ENCODE measurements around the gene MYH3.
A peak's percentile ranks its signal among the peaks of the same experiment; 100 is the strongest.
"Not testable (repeated sequence)": the region's sequence is repeated elsewhere in the genome, so short reads cannot be mapped to it uniquely, and the experiment has no call there.

The MYH3 gene

DNA sequence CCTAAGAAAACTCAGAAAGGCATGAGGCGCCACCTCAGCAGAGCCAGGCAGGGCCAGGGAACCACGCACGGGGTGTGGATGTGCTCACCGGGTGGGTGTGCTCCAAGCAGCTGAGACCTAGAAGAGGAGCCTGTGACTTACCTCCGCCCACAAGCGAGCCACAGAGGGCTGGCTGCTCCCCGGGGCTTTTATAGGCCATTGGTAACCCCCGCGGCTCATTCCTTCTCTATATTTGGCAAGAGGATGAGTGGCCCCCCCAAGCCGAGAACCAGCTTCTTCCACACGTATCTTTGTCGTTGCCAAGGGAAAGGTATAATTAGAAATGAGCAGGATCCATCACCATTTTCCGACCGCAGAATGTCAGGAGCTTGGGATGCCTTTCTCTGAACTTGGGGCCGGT is at the start of gene MYH3:
Gene MYH3, minus strand, starts transcription at position 162 of the 400 bp plus-strand sequence. CDS start 2,245 bp downstream, outside the sequence.
- no peak for DNase-seq

DNA sequence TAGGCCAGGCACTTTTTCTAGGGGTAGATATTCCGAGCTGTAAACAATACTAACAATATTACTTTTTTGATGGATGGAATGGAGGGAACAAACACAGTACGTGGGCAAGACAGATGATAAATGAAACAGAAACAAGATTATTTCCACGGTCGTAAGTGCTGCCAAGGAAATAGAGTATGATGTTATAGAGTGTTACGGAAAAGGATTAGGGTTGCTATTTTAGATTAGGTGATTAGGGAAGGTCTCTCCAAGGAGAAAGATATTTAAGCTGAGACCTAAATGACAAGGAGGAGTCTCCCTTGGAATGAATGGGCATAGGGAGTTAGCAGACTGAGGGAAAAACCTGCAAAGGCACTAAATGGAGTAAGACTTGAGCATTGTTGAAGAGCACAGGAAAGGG is 48.6 kb upstream of the MYH3 start:
- DNase-seq: no peak

DNA sequence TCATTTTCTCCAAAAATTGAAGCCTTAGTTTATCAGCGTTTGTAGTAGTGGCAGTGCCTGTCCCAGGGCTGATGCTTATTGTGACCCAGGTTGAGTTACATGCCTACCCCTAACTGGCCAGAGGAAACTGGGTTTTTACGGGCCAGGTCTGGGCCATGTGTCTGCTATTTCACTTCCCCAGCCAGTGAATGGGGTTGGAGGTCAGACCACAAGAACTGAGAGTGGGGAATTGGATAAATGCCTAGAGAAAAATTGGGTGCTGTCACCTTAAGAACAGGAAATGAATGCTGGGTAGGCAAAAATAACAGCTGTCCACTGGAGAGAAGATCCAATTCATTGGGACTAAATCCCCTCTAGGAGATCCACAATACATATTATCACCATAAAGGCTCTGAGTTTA is 45.5 kb upstream of the MYH3 start:
- DNase-seq: no peak

DNA sequence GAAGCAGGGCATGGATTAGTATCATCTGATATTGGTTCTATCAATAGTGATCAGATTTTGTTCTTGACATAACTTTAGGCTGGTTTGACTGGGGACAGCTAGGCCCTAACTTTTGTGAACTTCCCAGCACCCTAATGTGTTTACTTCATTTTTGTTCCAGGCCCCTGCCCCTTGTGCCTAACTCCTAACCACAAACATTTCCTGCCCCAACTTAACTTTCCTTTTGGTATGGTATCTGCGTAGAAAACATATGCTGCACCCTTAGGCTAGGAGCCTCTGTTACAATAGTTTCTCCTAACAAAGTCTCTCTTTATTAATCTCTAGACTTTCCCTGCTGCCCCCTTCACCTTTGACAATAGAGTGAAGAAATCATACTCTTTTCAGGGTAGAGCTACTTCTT is 42.7 kb upstream of the MYH3 start:
- no peak for DNase-seq

DNA sequence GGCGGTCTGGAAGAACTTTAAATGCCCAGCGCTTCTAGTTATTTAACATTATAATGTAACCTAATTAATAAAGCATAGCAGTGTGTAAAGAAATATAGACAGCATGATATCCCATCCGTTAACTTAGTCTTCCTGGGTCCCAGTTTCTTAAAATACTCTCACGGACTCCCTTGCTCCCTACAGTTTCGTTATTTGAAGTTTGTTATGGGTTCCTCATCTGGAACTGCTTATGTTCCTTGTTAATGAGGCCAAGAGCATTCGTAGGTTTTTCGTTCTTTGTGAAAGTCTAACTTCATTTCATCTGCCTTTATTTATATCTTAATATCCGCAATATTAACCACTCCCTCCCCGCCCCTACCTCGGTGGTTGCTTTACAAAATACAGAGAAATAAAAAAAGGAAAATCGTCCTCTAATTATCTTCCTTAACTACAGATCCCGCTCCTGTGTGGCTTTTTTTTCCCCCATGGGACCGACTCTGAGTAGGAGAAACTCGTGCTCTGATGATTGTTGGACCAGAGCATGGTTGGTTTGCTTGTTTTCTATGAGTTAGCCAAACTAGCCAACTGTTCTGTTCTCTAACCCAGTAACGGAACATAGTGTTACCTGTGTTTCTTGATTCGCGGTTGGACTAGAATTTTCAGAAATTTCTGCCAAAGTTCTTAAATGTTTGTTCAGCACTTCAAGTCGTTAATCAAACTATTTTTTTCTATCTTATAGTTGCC is 41.1 kb upstream of the MYH3 start:
- DNase-seq: no peak

DNA sequence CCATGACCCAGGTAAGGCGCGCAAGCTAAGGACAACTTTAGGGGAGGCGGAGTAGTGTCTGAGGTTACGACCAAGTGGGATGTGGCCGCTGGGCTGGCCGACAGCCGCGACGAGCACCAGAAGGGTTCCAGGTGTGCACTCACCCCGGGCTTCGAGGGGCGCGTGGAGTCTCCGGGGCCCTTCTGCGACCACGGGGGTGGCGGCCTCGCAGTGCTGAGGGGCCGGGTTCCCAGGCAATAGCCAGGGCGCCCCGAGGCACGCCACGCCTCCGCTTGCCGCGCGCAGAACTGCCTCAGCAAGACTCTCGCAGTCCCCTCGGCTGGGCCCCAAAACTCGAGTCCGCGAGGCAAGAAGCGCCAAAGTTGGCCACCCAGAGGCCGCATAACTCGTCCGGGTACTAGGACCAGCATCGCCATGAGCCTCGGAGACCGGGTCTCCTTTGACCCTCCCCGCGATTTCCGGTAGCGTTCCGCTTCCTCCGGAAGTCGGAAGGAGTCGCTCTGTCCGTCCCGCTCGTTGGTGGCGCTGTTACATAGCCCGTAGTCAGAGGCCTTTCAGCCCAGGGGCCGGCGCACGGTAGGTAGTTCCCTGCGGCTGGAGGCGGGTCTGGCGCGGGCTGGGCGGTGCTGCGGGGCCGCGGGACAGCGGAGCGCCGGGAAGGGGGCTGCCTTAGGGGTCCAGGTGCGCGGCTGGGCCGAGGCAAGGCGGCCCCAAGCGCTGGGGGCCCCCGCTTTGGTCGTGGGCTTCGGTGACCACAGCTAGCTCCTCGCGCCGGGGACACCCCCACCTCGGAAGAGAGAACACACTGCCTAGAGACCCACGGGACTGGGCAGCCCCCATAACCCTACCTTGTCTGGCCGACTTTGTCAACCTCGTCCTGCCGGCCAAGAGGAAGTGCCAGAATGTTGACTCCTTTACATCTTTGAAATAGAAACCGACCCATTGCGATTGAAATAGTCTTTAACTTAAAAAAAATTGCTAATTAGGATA is 40.3 kb upstream of the MYH3 start, which contains the start of the genes ADPRM and SCO1:
Gene ADPRM, plus strand, starts transcription at position 503 of the 990 bp plus-strand sequence. CDS start 7,333 bp downstream, outside the sequence.
Gene SCO1, minus strand, starts transcription at position 442 of the 990 bp plus-strand sequence. Its CDS starts 26 bp downstream, at position 416.
- peak; percentile 94 for DNase-seq

DNA sequence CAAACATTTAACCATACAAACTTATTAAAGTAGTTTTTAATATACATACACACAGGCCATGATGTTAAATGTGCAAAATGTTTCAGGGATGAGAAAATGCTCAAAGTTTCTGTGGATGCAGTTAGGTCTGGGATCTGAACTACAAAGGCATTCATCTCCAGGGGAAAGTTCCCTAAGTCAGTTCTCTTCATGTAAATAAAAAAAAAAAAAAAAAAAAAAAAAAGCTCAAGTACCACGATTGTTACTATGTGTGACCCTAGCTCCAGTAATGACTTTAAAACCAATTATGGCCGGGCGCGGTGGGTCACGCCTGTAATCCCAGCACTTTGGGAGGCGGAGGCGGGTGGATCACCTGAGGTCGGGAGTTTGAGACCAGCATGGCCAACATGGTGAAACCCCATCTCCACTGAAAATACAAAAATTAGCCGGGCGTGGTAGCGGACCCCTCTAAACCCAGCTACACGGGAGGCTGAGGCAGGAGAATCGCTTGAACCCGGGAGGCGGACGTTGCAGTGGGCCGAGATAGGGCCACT is 38.8 kb upstream of the MYH3 start:
- DNase-seq: not testable (repeated sequence)

DNA sequence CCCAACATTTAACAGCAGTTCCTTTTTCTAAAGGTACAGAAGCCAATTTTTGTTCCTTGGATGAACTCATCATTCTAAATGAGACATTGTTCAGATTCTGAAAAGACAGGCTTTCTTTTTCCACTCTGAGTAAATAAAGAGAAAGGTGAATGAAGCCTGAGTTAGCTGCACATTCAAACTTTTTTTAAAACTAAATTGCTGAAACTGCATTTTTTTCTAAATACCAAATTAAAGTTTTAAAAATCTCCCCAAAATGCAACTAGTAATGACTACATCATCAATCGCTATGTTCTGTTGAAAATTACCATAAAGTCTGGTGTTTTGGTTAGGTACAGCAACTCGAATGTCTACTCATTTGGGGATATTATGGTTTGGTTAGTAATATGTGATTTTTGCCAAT is 30.4 kb upstream of the MYH3 start:
- no peak for DNase-seq

DNA sequence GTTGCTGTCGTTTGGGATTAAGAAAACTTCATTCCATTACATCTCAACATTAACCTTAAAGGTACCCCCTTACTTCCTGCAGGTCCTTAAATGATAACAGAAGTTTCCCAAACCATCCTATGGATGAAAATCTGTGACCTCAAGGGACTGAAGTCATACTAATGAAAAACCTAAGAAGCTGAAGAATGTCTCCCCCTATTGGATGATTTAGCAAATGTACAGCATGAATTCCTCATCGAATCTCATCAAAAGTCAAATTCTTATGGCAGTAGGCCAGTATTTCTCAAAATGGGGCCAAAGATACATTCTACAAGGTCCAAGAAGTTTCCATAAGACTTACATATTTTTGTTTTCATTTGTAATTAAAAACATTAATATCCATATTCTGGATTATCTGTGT is 26.7 kb upstream of the MYH3 start:
- no peak for DNase-seq

DNA sequence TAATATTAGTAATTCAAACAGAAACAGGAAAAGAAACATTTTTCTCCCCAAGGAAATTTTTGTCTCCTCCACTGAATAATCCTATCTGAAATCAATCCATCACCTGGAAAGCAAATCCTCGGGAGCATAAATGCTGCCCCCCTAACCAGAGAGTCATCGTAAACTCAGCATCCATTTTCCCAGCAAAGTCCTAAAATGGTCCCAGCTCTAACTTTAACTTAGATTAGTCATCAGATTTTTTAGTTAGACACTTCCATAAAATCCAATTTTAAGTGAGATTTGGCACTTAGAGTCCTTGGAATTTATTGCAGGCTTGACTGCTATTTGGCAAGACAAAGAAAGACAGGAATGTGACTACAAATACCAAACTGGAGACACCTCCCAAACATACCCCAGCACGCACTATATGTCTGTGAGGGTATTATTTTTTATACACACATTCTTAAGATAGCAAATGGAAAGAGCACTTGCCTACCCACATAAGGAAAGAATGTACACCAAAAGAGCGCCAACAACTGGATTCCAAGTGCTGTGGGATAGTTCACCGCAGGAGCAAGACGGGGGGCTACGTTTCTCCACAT is 24.8 kb upstream of the MYH3 start:
- no peak for DNase-seq

DNA sequence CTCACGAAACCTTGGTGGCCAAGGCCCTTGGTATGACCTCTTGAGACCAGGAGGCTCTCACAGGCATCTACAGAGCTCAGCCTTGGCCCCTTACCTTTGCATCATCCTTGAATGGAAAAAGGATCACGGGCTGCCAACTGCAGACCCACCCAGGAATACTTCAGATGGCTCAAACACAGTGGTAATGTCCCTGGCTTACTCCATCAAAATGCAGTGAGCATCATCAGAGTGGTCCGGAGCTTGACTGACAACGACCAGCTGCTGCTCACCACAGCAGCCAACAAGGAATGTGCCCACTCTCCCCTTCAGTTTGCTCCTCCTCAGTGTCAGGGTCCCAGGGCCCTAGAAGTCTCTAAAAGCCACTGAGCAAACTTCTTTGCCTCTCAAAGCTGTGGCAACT is 17.6 kb upstream of the MYH3 start:
- DNase-seq: no peak

DNA sequence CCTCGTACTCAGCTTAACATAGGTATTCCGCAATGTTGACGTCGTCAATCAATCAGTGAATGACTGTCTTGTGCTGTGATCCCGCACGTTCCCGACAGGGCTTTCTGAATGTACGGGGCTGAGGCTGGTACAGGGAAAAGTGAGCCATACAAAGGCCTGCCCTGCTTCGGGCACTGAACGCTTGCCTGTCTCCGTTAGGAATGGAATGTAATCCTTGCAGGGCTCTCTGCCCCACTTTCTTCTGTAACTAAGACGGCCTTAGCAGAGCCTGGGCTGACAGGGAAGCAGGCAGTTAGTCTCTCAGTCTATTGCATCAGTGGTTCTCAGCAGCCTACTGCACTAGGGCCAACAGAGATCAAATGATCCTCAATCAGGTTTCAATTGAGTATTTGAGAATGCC is 16.2 kb upstream of the MYH3 start:
- DNase-seq: no peak

DNA sequence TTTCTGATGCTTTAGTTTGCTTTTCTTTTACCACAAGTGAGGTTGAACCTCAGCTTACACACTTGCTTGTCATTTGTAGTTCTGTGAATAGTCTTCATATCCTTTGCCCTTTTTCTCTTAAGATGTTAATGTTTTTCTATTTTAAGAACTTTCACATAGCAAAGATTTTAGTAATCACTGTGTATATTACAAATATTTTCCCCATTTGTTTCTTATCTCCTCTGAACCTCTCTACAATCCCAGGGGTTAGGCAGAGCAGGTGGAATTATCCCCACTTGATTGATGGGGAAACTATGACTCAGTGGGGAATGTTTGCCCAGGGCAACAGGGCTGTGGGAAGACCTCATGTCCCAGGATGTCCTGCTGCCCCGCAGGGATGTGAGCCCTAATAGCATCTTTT is 11.7 kb upstream of the MYH3 start:
- no peak for DNase-seq

DNA sequence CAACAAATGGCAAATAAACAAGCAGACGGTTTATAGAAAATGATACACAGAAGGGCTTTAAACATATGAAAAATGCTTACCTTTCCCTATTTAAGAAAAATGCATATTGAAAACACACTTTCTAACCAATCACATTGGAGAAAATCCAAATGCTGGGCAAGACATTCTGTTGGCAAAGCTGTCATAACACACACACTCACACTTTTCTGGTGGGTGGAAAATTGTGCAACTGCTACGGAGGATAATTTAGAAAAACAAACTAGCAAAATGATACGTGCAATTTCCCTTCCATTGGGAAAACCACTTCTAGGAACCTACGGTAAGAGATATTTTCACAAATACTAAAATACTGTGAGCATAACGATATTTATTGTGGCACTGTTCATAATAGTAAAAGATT is 9.8 kb upstream of the MYH3 start:
- no peak for DNase-seq

DNA sequence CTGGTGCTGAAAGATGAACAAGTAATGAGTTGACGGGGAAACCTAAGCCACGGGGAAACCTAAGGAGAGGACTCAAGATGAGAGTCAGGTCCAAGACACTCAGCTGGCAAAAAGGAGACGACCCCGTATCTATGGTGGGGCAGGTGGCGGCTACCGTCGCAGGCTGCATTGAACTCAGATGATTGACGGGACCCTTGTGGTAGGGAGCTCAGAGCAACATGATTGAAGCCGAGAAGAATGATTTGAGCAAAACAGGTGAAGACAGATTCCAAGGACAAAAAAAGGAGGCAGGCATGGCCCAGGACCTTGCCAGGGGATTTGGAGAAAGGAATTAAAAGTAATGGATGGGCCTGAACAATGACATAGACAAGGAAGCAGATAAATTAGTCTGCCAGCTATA is 7.5 kb upstream of the MYH3 start:
- DNase-seq: no peak

DNA sequence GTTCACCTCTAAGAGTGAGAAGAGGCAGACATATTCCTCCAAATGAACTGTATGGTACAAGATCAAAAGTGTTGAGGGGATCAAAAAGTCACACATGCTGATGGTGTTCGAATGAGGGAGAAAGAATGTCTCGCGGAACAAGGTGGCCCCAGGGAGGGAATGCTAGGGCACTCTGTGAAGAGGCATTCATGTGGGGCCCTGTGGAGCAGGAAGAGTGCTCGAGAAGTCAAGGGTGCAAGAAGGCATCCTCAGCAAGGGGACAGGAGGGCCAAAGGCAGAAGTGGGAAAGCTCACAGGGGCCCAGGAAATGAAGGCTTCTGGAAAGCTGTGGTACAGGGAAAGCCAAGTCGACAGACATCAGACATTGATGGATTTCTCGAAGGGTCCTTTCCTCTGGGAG is 6.1 kb upstream of the MYH3 start:
- DNase-seq: no peak

DNA sequence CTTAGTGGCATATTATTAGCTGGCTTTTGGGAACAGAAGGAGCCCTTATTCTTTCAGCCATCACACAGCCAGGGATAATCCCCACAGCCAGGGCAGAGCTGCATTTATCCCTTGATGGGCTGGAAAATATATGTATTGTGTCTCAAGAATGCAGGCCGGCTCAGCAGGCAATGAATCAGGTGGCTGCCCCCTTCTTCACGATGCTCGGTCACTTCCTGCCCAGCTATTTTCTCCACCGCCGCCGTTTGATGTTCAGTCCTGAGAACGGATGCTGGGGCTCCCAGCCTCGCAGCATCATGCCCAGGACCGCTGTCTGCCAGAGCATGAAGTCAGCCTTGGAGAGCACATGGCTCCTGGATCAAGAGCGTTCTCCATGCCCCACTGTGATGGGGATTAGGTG is 4.3 kb upstream of the MYH3 start:
- DNase-seq: no peak

DNA sequence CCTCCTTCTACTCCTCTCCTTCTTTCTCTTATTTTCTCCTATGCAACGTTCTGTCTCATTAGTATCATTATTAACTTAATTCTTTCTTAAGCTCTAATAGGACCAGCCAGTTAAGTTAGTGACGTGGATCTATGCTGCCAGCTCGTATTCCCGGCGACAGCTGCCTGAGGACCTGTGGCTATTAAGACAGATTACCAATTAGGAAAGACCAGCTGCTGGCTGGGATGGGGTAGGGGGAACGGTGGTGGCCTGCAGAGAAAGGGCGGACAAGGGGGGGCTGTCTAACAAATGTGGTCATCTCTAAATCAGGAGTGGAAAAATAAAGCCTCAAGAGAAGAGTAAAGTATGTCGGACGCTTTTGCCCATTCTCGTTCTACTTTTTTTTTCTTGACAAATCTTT is 770 bp upstream of the MYH3 start:
- no peak for DNase-seq

DNA sequence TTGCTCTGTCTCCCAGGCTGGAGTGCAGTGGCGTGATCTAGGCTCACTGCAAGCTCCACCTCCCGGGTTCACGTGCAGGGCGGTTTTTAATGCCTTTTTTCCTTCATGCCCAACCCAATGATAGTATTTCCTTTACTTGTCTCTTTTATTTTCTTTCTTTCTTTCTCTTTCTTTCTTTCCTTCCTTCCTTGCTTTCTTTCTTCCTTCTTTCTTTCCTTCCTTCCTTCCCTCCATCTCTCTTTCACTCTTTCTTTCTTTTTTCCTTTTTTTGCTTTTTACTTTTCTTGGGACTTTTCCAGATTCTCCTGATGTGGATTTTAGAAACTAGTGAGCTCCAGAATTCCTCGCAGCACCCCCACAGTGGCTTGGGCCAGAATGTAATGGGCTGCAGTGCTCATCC is 3.1 kb downstream of the MYH3 start:
- DNase-seq: no peak

DNA sequence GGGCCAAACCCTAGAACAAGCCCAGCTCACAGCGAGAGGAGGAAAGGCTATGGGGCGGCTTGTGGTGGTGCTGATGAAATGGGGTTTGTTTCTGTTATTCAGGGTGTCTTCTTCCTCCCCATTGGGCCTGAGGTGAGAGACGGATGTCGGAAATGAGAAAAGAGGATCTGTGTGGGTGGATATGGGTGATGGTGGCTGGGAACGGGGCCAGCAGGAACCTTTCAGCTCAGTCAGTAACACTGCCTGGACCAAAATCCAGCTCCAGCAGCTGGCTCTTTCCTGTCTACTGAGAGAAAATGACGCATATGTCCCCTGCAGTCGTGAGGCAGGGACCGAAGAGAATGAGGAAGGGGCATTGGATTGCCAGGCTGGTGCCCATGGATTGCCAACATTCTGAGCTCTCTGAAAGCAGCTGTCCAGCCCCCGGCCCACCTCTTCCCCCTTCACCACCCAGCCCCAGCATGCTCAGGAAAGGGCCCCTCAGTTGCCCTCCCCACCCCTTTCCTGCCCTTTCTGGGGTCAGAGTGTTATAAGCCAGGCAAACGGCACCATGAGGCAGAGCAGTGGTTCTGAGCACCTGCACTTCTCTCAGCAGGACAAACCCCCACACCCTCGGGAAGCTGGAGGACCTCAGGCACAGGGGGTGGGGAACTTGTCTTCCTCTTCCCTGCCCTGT is 4.0 kb downstream of the MYH3 start:
- DNase-seq: no peak

DNA sequence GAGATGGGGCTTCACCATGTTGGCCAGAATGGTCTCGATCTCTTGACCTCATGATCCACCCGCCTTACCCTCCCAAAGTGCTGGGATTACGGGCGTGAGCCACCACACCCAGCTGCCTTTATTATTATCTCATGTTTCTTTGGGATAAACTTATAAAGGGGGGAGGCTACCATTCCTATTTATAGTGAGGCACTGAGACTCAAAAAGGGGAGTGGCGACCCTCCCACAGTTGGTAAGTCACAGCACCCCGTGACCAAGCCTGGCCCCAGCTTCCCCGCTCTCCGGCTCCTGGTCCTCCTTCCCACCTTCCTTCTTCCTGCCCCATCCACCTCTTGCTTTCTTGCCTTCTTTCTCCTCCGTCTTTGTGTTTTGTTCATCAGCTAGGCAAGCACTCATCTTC is 5.2 kb downstream of the MYH3 start:
- no peak for DNase-seq

DNA sequence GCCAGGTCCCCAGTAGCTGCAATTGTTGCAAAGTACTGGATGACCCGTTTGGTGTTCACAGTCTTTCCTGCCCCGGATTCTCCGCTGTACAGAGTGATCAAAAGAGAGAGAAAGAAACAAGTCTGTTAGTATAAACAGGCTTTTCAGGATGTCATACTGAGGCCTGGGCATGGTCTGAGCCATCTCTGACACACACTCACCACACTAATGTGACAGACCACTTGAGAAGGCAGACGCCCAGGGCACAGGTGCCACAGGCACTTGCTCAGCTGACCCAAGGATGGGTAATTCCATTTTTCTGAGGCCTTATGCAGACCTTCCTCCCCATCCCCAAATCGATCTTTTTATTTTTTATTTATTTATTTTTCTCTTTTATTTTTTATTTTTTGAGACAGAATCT is 7.5 kb downstream of the MYH3 start:
- no peak for DNase-seq

DNA sequence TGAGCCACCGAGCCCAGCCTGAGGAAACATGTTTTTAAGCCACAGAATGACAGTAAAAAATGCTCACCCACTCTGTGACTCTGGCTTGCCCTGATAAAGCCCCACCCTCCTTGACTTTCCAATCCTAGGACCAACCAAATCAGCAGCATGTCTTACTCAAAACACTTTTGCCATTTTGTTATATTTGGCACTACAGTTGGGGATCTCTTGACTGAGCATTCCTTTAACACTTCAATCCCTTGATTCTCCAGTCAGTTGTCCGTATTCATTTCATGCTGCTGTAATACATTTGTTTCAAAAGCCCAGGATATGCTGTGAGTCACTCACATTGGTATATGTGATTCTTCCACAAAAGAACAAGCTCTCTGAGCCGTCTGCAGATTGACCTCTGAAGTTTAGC is 8.2 kb downstream of the MYH3 start:
- DNase-seq: no peak
